COLO829 (cell line): ENCODE measurements around the gene PFKL.
"Not testable (repeated sequence)": the region's sequence is repeated elsewhere in the genome, so short reads cannot be mapped to it uniquely, and the experiment has no call there.

Experiments
- DNase-seq: peaks from one replicate; pipeline ENCODE4 v3.0.0; 2012; ENCODE audit warnings: low spot score

PFKL gene

GRCh38 chr21:44279354-44280260, 20.2 kb upstream of the PFKL start:
- no peak for DNase-seq

- no peak for DNase-seq
Measured at GRCh38 chr21:44281801-44282200, 18.1 kb upstream of the PFKL start.

GRCh38 chr21:44282370-44282769, 17.5 kb upstream of the PFKL start:
- DNase-seq = no peak

GRCh38 chr21:44283211-44283785, 16.6 kb upstream of the PFKL start:
- DNase-seq = not testable (repeated sequence)

- DNase-seq = no peak
Measured at GRCh38 chr21:44283948-44284347, 15.9 kb upstream of the PFKL start.

GRCh38 chr21:44285138-44285992, 14.5 kb upstream of the PFKL start, which contains the start of gene AIRE:
AIRE (plus strand) TSS chr21:44285876; CDS start chr21:44286007, 131 bp downstream.
- DNase-seq = no peak

- DNase-seq = no peak
Measured at GRCh38 chr21:44286086-44286715, 13.7 kb upstream of the PFKL start.

- DNase-seq = no peak
Measured at GRCh38 chr21:44286716-44287632, 12.9 kb upstream of the PFKL start.

GRCh38 chr21:44288251-44289110, 11.4 kb upstream of the PFKL start:
- no peak for DNase-seq

GRCh38 chr21:44289381-44290010, 10.4 kb upstream of the PFKL start:
- DNase-seq = no peak

- no peak for DNase-seq
Measured at GRCh38 chr21:44290327-44291077, 9.4 kb upstream of the PFKL start.

- DNase-seq = no peak
Measured at GRCh38 chr21:44291078-44291935, 8.5 kb upstream of the PFKL start.

- peak; percentile 11 for DNase-seq
Measured at GRCh38 chr21:44291936-44292811, 7.7 kb upstream of the PFKL start.

- DNase-seq = no peak
Measured at GRCh38 chr21:44292812-44293195, 7.0 kb upstream of the PFKL start.

- no peak for DNase-seq
Measured at GRCh38 chr21:44293551-44294231, 6.2 kb upstream of the PFKL start.
